ENCODE measurements around the gene WASHC3.

WASHC3 gene

DNA sequence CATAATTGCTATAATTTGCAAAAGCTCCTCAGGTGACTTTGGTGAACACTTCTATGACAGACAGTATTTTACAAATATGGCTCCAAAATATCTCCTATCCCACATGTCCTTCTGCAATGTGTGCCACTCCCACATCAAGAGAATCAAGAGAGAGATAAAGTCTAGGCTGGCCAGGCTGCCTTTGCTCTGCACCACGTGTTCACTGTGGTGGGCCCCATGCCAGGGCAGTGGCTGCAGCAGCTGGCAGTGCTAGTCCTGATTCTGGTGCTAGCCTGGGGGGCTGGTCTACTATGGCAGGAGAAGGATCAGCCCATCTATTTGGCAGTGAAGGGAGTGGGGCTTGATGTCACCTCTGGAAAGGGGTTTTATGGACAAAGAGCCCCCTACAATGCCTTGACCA lies 98.1 kb downstream of the WASHC3 start (continued):
- TF ChIP-seq ZFP3 (CRISPR knock-in tag; IDR thresholded peaks at IDR 0.05) (no peak), ARNTL (CRISPR knock-in tag; IDR thresholded peaks at IDR 0.05; ENCODE audit: borderline replicate concordance, low read depth) (no peak), ZFP30 (CRISPR knock-in tag; IDR thresholded peaks at IDR 0.05) (no peak), ESRRG (CRISPR knock-in tag; IDR thresholded peaks at IDR 0.05) (no peak), CSDC2 (CRISPR knock-in tag; IDR thresholded peaks at IDR 0.05) (no peak)
